OCI-LY7 (cell line): ENCODE measurements around the gene ZNF697.

Experiments used
- EZH2phosphoT487 ChIP-seq: fragments of 200-600 bp; sonication (generic); IDR thresholded peaks from 2 replicates; pipeline ENCODE4 v1.6.1; 2018; ENCODE audit warnings: low read depth, borderline replicate concordance, mild to moderate bottlenecking, mixed run types, antibody characterized with exemption, low read length, moderate library complexity, mixed read lengths
- TF ChIP-seq, protein P1 (sequence below): fragments of 200-600 bp; sonication (generic); conservative IDR thresholded peaks from 2 replicates; pipeline ENCODE4 v1.5.1; 2014; ENCODE audit warnings: mild to moderate bottlenecking, antibody characterized with exemption, low read length, moderate library complexity, mixed read lengths

DNA sequence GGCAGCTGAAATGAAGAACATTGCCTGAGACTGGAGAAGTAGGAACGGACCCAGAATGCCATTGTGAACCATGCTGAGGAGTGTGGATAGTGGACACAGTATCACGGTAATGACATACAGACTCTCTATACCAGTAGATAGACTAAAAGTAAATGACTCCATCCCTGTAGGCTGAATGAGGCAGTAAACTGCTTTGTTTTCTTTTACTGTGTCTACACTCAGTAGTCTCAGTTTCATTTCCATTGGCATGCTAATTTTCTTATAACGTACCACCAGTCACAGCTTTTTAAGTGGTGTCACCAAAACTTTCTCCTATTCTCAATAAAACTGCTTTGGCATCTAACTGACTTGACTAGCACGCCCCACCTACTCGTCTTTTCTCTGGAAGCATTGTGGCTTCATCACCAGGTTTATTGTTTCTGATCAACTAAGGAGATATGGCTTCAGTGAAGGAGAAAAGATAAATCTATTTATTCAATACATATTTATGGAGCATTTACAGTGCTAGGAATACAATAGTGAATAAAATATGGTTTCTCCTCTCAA, 8.4 kb upstream of the ZNF697 start:
- TF ChIP-seq, protein P1, sequence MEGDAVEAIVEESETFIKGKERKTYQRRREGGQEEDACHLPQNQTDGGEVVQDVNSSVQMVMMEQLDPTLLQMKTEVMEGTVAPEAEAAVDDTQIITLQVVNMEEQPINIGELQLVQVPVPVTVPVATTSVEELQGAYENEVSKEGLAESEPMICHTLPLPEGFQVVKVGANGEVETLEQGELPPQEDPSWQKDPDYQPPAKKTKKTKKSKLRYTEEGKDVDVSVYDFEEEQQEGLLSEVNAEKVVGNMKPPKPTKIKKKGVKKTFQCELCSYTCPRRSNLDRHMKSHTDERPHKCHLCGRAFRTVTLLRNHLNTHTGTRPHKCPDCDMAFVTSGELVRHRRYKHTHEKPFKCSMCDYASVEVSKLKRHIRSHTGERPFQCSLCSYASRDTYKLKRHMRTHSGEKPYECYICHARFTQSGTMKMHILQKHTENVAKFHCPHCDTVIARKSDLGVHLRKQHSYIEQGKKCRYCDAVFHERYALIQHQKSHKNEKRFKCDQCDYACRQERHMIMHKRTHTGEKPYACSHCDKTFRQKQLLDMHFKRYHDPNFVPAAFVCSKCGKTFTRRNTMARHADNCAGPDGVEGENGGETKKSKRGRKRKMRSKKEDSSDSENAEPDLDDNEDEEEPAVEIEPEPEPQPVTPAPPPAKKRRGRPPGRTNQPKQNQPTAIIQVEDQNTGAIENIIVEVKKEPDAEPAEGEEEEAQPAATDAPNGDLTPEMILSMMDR: no peak
- no peak for TF ChIP-seq EZH2phosphoT487
